GM18498 (cell line): Measurements from ENCODE around the gene NQO2.
"Not testable (repeated sequence)": the region's sequence is repeated elsewhere in the genome, so short reads cannot be mapped to it uniquely, and the experiment has no call there.

ENCODE experiments used
- ATAC-seq: cut with Tn5 transposase; IDR thresholded peaks from one replicate; pipeline ENCODE4 v1.9.1; 2021; ENCODE audit warnings: mild to moderate bottlenecking, moderate library complexity; ENCODE audit not compliant: unreplicated experiment

The NQO2 gene

DNA sequence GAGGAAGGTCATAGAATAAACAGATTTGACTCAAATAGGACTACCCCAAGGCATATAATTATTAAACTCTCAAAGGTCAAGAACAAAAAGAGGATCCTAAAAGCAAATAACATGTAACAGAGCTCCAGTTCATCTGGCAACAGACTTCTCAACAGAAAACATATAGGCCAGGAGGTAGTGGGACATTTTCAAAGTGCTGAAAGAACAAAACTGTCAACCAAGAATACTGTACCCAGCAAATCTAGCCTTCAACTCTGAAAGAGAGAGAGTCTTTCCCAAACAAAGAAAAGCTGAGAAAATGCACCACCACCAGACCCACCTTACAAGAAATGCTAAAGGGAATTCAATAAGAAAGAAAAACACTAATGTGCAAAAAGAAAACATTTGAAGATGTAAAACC, 11.9 kb downstream of the NQO2 start:
- no peak for ATAC-seq

DNA sequence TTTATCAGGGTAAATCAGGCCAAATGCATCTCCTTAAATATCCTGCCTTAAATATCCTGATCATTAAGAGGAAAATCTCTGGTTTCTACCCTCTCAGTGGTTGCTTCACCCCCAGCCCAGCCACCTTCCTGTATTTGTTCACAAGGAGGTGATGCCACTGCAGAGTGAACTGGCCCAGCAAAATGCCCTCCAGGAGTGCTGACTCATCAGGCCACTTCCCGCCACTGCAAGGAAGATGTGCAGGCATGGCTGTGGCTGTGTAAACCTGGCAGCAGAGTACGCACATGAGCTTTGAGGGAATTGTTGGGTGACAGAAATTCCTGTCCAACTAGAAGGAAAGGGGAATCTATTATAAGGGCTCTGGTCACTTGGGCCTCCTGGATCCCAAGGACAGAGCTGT, 13.8 kb downstream of the NQO2 start:
- no peak for ATAC-seq

DNA sequence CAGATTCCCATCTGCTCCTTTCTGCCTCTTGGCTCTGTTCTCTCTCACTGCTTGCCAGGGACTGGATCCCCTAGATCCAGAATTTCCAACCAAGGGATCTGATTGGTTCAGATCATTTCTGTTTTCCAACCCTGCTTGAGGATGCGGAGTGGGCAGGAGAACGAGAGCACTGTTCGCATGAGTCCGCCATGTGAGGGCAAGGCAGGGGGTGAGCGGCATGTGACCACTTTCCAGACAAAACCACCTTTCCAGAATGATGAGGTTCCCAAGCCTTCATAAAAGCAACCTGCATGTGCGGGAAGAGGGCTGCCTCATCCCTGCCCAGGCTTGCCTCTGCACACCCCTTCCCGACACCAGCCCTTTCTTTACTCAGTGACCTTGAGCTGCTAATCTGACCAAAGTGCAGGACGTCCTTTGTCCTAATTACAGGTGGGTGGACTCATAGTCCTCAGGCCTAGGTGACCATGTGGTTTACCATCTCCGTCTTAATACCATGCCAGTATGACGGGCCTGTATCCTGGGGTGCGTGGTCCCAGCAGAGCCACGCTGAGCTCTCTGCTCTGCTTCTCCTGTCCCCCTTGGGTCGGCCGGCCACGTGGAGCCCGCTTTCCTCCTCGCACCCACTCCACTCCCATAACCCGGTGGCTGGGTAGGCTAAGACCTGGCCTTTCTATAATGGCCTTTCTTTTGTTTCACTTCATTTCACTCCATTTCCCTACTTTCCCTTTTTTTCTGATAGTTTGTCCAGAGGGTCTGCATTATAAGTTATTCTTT, 14.4 kb downstream of the NQO2 start:
- ATAC-seq: no peak

DNA sequence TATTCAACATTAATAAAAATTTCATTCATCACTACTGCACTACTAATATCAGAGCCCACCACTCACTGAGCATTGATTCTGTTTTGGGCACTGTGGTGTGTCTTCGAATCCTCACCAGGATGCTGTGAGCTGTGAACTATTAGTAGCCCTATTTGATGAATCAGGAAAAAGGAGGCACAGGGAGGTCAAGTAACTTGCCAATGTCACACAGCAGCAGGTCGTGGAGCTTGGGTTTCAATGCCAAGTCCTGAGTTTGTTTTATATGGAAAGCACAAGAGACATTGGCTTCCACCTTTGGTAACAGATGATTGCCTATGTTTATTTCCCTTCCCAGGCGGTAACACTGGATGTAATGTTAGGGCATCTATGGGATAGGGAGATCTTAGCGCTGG, 15.0 kb downstream of the NQO2 start:
- no peak for ATAC-seq

DNA sequence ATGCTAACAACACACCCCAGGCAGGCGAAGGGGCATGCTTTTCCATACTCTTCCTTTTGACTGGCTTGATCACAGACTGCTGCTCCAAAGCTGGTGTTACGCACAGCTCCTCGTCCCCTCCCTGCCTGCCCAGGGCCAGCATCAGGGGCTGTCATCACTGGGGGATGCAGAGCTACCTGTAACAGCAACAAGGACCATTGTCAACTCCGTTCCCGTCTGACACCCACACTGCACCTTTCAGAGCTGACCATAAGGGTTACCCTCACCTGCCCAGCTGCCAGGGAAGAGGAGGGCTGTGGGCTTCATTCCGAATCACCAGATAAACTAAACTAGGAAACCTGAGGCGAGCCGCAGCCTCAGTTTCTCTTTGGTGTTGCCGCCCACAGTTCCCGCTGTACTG, 15.4 kb downstream of the NQO2 start:
- no peak for ATAC-seq

DNA sequence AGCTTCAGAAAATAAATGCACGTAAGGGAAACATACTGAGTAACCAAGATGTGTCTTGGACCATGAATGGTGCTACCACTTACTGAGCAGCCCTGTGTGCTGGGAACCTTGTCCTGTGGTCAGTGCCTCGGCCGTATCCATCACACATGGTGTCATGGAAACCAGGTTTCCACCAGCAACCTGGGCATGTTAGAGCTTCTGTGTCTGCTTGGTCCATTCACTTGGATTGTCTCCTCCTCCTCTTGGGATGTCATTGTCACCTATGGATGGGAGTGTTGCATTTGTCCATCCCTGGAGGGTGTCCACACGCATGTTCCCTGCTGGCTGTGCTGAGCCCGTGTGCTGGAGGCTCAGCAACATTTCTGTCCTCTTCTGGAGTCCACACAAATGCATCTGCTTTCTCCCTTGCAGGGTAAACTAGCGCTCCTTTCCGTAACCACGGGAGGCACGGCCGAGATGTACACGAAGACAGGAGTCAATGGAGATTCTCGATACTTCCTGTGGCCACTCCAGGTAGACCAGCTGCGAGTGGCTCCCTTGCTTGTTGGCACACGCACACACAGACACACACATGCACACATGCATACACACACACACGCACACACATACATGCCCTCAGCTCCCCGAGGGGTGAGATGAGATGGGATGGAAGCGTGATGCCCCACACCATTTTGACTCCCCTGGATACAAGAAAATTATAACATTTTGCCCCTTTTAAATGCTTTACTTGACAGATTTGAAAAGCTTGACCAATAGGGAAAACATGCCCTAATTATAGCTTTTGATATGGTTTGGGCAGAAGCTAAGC, 17.0 kb downstream of the NQO2 start:
- ATAC-seq: no peak

DNA sequence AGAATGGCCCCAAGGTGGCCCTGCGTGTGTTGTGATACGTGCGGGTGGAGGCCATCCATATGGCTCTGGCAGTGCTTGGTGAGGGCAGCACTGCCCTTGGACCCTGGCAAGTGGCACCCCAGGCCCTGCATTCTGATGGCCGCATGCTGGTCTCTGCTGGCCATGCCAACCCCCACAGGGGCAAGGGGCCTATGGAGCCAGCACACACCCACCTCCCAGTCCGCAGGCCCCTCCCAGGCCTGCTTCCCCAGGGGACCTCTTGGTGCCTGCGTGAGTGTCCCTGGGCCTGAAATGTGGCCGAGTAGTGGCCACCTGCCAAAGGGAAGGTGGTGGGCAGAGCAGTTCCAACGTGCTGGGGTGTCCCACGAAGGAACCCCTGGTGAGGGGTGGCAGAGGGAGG, 17.6 kb downstream of the NQO2 start:
- no peak for ATAC-seq

DNA sequence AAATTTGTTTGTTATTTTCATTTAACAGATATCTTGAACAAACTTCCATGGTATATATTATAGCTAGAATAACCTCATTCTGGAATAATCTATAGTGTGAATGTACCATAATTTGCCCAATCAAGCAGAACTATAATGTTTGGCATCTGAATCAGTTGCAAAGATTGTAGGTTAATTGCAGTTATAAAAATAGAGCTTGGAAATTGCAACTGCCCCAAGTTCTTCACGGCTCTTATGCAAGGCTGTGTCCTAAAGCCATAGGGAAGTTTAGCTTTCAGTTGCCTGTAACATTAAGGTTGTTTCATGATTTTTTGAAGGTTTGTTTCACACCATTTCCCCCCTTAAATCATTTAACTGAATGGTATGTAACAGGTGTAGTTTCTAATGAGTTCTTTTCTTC, 19.4 kb downstream of the NQO2 start:
- ATAC-seq: no peak

DNA sequence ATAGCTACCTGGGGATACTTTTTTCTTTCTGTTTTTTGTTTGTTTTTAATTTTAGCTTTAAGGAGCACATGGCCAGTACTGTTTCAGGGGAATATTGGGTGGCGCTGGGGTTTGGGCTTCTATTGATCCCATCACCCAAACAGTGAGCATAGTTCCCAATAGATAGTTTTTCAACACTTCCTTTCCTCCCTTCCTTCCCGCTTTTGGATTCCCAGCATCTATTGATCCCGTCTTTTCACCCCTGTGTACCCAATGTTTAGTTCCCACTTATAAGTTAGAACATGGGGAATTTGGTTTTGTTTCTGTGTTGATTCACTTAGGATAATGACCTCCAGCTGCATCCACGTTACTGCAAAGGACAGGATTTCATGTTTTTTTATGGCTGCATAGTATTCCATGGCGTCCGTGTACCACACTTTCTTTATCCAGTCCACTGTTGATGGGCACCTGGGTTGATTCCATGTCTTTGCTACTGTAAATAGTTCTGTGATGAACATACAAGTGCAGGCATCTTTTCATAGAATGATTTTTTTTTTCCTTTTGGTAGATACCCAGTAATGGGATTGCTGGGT, 20.1 kb downstream of the NQO2 start:
- no peak for ATAC-seq

DNA sequence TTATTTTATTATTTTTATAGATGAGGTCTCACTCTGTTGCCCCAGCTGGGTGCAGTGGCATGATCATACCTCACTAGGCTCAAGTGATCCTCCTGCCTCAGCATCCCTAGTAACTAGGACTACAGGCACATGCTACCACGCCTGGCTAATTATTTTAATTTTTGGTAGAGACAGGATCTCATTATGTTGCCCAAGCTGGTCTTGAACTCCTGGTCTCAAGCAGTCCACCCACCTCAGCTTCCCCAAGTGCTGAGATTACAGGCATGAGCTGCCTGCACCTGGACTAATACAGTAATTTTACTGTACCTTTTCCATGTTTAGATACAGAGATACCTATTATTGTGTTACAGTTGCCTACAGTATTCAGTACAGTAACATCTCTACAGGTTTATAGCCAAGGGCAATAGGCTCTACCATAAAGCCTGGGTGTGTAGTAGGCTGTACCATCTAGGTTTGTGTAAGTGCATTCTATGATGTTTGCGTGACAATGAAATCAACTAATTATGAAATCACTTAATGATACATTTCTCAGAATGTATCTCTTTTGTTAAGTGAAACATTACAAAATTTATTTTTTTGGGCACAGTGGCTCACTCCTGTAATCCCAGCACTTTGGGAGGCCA, 21.4 kb downstream of the NQO2 start:
- ATAC-seq: not testable (repeated sequence)

DNA sequence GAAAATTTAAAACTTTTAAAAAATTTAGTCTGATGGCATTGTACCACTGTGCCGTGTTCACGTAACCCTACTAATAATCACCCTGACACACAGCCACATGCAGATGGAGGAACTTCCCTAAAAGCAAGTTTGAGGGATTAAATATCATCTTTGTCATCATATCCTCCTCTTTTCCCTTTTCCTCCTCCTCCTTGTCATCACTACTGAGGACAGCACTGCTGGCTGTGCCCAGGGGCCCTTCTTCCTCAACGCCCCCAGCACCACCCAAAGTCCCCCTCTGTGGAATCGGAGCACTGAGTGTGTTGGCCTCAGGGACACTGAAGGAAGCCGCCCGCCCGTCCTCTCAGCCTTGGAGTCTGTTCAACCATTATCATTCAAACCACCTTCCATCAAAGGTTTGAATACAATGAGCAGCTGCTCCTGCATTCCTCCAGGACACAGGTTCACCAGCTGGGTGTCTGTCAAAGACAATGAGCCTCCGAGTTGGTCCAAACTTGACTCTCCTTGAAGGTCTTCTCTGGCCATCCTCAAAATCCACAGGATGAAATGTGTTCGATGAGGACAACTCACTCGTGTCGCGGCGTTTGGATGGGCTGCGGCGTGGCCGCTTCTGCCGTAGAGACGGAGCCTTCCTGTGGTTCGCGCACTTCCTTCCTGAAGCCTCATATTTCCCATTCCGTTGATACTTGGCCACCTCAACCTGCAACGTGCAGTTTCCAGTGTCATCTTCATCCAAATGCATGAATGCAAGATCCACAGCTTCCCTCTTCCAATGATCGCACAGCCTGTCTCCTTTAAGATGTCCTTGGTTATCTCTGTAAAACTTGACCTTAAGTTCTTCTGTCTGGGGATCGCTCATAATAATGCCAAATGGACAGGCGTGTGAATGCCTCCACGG, 23.3 kb downstream of the NQO2 start:
- peak; percentile 12 for ATAC-seq

DNA sequence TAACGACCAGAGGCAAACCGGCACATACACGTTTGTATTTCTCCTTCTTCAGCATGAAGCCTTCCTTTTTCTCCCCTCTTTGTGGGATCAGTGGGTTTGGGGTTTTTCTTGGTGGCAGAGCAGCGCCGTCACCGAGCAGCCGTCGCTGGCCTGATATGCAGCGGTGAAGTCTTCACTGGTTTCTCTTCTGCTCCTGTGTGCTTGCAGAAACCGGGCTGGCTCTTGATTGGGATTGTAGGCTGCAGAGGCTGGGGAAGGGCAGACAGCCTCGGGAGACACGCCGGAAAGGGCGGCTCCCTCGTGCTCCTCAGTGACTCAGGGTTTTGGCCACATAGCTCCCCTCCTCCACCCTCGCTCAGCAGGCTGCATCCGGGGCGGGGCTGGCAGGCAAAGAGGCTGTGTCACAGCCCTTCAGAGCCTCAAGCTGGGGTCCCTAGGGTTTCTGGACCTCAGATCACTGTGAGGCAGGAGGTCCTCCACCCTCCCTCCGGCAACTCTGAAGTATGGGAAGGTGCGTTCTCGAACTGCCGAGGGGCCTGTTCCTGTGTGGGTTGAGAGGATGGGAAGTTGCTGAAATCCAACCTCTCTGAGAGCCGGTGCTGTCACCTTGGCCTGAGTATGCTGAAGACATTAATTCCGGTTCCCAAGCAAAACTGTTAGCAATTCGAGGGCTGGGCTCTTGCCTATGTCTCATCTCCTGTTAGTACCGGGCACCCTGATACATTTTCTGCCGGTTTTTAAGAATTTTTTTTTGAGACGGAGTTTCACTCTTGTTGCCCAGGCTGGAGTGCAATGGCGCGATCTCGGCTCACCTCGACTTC, 24.2 kb downstream of the NQO2 start:
- ATAC-seq: peak; percentile 81

DNA sequence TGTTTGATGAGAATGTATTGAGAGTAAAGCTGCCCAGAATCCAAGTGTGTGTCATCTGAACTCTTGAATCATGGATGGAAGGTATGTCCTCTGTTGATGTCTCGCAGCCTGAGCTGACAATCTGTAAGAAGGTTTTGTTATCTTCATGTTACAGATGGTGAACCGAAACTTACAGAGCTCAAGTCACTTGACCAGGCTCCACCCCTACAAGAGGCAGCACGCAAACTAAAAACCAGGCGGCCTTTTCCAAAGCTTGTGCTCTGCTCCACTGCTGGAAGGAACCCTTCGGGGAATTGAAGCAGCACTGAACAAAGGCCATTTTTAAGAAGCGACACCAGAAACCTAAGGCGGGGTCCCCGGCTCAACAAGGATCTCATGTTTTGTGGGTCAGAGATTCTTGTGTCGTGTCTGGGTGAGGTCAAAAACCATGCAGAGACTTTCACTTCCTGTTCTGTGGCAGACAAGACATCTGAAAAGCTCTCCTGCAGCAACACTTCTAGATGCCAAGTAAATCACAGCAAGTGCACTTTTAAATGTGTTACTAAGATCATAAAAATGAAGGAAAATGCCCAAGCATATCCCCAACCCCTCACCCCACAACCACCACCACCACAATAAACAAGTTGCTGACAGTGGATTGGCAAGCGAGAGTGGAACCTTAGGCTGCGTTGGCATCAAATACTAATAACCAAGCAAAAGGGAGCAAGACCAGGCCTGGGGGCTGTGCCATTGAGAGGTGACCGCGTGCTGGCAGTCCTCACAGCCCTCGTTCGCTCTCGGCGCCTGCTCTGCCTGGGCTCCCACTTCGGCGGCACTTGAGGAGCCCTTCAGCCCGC, 27.3 kb downstream of the NQO2 start:
- ATAC-seq: peak; percentile 72

DNA sequence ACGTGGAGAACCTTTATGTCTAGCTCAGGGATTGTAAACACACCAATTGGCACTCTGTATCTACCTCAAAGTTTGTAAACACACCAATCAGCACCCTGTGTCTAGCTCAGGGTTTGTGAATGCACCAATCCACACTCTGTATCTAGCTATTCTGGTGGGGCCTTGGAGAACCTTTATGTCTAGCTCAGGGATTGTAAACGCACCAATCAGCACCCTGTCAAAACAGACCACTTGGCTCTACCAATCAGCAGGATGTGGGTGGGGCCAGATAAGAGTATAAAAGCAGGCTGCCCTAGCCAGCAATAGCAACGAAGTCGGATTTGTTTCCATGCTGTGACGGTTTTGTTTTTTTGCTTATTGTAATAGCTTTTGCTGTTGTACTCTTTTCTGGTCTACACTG, 28.5 kb downstream of the NQO2 start:
- ATAC-seq: not testable (repeated sequence)

DNA sequence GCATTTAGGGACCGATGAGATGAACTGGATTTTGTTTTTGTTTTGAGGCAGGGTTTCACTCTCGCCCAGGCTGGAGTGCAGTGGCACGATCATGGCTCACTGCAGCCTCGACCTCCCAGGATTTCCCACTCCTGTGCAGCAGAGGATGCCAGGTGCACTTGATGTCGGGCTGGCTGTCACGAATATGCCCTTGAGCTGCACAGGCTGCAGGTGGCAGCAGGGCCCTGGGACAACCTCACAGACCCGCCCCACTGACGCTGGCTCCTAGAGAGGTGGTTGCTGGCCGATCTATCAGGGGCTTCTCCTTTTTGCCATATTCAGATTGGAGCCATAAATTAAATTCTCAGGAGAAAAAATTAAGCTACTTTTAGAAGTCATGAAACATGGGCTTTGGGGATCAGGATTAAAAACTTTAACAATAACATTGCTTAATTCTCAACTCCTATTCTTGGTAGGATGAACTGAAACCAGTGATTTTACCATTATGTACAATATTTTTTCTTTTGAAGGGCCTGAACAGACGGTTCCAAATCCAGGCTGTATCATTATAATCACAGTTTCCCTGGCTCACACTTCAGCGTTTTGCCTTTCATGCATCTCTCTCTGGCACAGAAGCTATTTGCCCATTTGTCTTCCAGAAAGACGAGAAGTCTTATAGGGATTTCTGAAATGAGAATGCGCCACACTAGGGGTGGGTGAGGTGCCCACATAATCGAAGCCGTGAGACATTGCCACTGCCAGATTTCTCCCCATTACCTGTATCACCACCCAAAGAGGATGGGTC, 32.4 kb downstream of the NQO2 start:
- no peak for ATAC-seq

DNA sequence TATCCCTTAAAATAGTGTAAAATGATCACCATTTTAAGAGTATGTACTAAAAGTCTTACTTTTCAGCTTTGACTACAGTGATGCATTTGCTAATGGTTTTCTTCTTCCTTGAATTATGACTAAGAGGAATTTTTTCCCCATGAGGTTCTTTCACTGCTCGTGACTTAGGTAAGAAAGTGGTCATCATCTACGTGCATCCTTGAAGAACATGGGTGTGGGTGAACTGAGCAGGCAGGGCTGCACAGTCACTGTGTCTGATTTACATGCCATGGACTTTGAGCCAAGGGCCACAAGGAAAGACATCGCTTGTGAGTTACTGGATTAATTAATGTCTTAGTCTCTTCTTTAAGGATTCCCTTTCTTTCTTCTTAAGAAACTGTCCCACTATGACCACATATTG, 33.3 kb downstream of the NQO2 start:
- ATAC-seq: no peak

DNA sequence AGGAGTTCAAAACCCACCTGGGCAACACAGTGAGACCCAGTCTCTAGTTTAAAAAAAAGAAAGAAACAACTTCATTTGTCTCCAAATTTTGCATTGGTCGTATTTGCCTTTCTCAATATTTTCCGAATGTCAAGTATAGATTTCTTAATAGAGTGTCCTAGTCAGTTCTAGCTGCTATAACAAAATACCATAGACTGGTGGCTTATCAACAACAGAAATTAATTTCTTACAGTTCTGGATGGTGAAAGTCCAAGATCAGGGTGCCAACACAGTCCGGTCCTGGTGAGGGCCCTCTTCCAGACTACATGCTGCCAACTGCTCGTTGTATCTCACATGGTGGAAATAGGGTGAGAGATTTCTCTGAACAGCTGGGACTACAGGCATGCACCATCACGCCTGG, 34.0 kb downstream of the NQO2 start:
- no peak for ATAC-seq

DNA sequence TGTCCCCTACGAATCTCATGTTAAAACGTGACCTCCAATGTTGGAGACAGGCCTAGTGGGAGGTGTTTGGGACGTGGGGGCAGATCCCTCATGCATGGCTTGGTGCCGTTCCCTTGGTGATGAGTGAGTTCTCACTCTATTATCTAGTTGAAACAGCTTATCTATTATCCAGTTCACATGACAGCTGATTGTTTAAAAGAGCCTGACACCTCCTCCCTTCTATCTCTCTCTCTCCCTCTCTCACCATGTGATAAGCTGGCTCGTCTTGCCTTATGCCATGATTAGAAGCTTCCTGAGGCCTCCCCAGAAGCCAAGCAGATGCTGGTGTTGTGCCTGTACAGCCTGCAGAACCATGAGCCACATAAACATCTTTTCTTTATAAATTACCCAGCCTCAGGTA, 35.7 kb downstream of the NQO2 start:
- ATAC-seq: no peak
